Glomerular endothelial cell (primary cell): ENCODE results near the gene MTCP1. TPM values are rescaled to one million over a fixed set of nuclear protein-coding genes. Genes with fewer than 3 reads are reported as not detected.
A peak's percentile ranks its signal among the peaks of the same experiment; 100 is the strongest.

ENCODE experiments used
- DNase-seq: peaks from one replicate; pipeline ENCODE4 v3.0.0-alpha.2; 2011; ENCODE audit warnings: low read depth, low spot score; ENCODE audit errors: extremely low read depth
- total RNA-seq: library from RNA; depleted of rRNA; stranded (reverse); fragments of >200 nt; gene quantifications from 2 replicates; pipeline ENCODE4 v1.2.3, GENCODE V29; 2015

Gene MTCP1
- total RNA-seq, 1 donor from 2014 or later = 6.6 TPM

DNA sequence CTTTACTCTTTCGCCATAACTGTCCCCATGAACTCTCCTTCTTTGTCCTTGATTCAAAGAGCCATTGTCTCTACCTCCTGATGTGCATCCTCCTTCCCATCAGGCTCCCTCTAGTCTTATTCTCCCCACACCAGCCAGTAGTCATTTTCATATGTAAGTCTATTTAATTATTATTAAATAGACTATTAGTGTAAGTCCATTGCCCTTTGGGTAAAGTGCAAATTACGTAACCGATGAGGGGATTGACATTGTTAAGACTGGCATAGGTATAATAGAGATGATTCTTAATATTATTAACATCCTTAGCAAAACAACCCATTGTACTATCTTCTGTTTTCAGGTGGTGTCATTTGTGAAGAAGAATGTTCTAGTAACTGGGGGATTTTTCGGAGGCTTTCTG is 16.7 kb downstream of the MTCP1 start:
- DNase-seq = no peak

DNA sequence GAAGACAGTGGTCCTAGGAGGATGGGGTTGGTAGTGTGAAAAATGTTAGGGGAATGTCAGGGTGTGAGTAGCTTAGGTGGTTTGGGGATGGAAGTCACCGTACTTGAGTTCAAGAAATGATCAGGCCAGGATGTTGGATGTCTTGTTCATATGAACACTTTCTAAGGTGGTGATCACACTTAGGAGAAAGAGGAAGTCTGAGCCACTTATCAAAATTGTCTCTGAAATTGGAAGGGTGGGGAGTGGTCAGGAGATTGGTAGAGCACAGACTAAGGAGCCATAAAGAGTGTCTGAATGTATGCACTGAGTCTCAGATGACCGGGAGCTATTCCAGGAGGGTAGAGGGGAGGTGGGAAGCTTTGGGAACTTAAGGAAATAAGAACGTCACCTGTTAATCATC is 17.3 kb downstream of the MTCP1 start:
- no peak for DNase-seq

DNA sequence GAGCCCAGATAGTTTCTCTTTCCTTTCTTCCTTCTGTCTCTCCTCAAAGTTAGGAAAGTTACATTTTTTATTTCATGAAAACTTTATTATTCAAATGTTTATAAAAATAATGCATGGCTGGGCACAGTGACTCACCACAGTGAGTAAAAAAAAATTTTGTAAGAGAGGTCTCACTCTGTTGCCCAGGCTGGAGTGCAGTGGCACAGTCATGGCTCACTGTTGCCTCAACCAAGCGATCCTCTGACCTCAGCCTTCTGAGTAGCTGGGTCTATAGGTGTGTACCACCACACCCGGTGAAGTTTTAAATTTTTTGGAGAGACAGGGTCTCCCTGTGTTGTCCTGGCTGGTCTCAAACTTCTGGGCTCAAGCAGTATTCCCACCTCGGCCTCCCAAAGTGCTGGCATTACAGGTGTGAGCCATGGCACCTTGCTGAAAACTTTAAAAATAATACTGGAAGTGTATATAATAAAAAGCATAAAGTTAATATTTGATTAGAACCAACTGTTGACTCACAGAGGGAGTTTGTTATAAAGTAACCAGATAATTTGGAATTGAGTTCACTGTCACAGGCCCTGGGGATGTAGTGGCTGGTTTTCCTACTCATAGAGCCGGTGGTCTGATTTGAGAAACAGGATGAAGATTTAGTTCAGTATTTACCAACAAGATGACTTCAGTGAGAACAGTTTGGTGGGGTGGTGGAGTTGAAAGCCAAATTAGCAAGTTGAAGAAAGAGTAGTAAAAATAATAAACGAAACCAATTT is 18.0 kb downstream of the MTCP1 start:
- no peak for DNase-seq

DNA sequence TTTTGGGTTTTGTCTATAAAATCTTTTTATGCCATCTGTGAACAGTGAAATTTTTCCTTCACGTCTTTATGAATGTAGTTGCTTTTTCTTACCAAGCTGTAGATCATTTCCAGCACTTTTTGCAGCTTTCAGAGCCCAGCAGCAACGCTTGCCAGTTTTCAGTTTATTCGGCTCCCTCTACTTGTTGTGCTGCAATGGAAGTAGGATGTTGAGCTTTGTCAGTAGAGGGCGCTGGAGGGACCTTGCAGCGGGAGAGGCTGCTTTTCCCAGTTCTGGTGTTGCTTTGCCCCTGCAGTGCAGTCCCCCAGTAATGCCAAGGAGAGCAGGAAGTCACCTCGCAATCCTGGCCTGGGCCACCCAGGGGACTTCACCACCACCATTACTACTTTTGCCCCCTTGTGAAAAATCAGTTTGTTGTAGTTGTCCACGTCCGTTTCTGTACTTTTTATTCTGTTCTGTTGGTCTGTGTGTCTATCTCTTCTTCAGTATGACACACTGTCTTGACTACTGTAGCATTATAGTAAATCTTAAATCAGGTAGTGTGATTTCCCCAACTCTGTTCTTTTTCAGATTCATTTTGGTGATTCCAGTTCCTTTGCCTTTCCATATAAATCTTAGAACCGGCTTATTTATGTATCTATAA is 21.8 kb downstream of the MTCP1 start:
- no peak for DNase-seq

DNA sequence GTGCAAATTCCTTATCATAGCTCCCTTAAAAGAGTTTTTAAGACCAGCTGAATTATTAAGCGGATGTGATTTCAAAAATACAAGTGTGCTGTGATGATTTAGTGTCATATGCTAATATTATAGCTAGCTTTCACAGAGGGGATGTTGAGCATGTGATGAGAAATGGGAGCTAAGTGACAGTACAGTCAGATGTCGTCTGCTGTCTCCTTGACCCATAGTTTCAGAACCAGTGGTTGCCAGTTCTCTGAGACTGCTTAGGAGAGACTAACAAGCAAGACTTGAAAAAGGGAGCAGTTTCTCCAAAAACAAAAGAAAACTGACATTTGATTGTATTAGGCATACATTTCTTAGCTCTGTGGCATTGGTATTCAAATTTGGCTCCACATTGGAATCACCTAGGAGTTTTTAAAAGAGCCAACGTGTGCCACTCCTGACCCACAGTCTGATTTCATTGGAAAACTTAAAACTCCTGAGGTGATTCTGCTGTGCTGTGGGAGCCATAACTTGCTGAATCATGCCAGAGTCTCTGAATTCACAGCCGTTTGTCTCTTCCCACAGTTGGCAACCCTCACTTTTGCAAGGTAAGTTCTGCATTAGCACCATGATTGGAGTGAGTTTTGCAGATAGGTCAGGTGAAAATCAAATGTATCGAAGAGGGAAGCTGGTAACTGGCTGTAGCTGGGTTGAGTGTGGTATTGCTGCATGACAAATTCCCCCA is 24.0 kb downstream of the MTCP1 start:
- DNase-seq = no peak

DNA sequence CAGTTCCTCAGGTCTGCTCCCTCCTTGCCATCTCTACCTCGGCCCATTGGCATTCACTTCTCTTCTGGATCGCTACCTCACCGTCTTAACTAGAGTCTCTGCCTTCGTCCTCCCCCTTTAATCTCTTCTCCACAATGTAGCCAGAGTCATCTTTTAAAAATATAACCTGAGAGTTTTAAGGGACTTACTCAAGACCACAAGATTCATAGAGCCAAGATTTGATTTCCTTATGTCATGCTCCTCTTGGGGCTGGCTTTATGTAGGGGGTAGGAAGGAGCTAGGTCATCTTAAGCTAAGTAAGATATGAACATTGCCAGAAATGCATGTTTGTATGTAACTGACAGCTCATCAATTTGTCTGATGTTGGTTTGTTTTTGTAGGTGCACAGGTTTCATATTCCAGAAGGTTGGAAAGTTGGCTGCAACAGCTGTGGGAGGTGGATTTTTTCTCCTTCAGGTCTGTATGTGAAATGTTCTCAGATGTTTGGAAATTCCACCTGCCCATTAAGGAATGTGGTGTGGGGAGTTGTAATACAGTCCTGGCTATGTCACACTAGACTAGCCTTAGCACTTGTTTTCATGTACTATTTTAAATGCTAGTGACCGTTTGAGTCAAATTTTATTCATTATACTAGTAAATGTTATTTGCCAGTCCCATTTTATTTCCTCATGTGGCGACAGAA is 24.7 kb downstream of the MTCP1 start:
- DNase-seq = no peak

DNA sequence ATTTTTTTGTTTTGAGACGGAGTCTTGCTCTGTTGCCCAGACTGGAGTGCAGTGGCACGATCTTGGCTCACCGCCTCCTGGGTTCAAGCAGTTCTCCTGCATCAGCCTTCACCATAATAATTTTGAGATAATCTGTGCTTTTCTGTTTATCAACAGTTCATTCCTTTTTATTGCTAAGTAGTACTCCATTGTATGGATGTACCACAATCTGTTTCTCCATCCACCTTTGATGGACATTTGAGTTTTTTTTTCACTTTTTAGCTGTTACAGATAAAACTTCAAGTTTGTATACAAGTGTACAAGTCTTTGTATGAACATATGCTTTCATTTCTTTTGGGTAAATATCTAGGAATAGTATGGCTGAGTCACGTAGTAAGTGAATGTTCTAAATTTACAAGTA is 35.2 kb downstream of the MTCP1 start:
- no peak for DNase-seq

DNA sequence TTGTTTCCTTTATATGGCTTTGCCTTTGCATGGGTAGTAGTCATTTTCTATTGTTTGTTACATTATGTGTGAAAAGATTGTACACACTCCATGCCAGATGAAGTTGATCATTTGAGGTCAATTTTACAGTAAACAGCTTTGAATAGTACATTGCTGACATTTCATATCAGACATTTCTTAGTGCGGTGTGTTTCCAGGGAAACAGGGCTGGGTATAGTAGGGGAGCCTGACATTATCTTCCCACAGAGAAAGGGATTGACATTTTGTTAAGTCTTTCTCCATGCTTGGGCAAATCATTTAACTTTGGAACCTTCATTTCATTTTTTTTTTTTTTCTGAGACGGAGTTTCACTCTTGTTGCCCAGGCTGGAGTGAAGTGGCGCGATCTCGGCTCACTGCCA is 39.3 kb downstream of the MTCP1 start:
- no peak for DNase-seq

DNA sequence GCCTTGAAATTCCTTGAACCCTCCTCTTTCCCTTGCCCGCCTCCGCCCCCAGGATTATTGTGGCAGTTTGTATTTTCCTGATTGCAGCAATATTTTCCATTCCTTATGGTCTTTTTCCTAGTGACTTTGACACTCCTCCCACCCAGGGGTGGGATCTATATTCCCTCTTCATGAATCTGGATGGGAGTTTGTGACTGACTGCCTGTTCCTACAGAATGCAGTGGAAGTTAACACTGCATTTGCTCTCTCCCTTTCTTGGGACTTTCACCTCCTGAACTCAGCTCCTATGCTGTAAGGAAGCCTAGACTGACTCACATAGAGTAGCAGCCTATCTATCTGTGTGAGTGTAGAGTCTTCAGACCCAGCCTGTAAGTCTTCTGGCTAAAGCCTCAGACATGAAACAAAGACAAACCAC is 42.1 kb downstream of the MTCP1 start:
- DNase-seq = no peak

DNA sequence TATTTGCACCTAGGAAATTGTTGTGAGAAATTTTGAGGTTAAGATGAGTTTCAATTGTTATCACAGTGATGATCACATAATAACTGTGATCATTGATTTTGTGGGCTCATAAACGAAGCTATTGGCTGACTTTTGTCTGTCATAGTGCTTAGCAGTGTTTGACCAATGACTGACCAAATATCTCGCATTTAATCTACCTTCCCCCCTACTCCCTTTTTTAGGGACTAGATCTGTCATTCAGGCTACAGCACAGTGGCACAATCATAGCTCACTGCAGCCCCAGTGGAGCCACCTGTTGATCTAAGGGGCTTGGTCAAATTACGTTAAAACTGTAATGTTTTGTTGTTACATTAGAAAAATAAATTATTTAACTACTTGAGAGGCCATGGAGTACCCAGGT is 42.8 kb downstream of the MTCP1 start:
- no peak for DNase-seq

DNA sequence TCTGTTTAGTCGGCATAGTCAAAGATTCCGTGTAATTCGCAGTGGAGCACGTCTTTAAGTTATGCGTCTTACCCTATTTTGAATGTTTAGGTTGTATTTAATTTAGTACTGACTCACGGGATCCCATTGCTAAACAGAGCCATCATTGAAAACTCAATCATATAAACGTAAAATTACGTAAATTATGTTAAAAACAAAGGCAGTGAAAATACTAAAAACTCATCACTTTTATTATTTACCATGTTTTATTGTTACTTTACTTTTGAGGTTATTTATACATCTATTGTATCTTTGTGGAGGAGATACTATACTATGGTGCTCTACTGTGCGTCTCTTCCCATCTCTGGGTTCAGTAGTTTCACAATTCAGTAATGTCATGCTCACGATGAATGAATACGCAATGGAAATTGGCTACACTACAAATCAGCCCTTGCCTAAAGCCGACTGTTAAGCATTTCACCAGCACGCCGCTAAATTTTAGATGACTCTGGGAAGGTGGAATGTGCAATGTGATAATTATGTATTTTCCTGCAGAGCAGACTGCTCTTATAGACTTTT is 43.3 kb downstream of the MTCP1 start:
- DNase-seq = no peak

DNA sequence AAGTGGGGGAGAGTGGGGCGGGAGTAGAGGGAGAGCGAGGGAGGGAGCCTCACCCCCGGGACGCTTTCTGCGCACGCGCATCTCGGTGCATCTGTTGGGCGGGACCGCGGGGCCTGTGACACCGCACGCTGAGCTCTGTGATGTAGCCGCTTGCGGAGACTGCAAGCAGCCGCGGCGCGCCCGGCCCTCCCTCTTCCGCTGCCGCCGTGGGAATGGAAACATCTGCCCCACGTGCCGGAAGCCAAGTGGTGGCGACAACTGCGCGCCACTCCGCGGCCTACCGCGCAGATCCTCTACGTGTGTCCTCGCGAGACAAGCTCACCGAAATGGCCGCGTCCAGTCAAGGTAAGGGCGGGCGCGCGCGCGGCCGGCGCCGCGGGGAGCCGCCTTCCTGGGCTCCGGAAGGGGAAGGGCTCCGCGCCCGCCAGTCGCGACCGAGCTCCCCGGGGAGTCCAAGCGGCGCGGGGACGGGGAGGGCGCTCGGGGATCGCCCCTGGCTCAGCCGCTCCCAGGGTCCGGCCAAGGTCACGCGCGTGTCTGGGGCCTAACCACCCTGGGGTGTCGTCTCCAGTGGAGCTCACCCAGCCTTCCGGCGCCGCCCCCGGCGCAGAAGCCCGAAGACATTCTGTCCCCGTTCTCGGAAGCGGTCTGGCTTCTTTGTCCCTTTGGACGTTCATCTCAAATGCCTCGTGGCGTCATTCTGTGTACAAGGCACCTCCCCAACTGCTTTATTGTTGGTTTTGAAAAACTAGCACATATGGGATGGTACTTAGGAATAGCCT is 44.0 kb downstream of the MTCP1 start, which contains the start of gene FUNDC2:
Gene FUNDC2 (plus strand): TSS at position 118 of the 782 bp plus-strand sequence. CDS start 95 bp downstream, at position 213.
- DNase-seq = peak; percentile 34

DNA sequence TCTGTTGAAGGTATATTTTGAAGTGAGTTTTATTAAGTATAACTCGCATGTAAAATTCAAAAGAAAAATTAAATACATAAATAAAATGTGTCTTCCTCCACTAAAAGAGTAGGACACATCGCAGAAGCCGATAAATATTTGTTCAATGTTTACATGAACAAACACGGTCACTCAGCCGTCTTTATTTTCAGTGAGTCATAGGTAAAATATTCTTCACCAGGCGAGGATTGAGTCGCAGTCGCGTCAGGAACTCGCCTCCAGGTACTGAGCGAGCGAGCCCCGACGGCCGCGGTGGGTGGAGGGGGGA is 44.6 kb downstream of the MTCP1 start:
- DNase-seq = no peak

DNA sequence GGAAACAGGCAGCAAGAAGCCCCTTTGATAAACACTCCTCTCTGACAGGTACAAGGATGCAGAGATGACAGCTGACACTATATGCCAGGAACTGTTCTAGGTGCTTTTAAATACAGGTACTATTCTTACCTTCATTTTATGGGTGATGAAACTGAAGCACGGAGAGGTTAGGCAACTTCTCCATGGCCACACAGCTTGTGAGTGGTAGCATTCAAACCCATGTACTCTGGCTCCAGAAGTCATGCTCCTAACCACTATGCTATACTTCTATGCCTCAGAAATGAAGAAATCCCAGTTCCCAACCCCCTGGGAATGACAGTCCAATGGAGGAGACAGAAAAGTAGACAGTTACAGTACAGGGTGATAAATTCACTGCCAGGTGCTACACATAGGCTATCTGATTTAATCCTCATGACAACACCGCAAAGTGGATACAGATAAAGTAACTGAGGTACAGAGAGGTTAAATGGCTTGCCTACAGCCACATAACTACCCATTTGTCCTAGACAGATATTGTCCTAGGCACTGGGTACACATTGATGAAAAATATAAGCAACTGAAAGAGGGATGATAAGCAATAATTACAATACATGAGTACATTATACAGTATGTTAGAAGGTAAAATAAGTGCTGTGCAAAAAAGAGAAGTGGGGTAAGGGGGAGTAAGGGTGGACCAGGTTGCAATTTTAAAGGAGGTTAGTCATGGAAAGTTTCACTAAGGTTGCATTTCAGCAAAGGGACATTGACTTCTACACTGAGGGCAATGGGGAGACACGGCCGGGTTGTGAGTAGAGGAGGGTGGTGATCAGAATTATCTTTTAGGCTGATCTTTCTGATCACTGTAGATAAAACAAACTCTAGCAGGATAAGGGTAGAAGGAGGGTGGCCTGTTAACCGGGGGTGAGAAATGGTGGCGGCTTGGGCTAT is 46.8 kb downstream of the MTCP1 start:
- no peak for DNase-seq

DNA sequence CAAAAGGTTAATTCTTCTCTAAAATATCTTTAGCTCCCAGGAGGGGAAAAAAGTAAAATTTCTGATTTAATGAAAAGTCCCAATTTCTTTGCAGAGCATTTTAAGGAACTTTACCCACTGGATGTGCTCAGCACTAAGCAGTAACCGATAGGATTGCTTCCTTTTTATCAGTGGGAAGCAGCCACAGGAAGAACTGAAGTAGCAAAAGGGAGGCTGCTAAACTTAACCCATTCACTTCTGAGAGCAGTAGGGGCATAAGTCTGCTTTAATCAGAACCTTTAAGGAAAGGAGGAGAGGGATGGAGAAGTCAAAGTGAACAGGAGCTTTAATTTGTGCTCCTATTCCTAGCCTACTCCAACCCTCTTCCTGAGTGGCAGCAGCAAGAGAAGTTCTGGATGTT is 48.4 kb downstream of the MTCP1 start, which contains the start of gene F8:
Gene F8 (minus strand): TSS at position 139 of the 400 bp plus-strand sequence. CDS start 171 bp downstream, outside the sequence.
- DNase-seq = no peak

DNA sequence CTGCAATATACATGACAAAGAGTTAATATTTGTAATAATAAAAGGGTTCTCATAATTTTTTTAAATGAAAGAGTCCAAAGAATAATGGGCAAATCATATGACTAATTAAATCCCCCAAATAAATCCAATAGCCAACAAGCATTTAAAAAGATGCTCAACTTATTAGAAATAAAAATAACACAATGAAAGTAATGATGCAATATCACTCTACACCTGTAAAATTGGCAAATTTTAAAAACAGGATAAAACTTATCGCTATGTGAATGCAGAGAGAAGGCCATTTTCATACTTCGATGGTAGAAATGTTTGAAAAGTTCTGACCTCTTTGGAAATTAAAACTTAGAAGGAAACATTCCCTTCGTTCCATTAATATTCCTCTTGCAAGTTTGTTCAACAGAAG is 50.3 kb downstream of the MTCP1 start:
- DNase-seq = no peak
